Ectodermal cell (in vitro differentiated cells): ENCODE results near the gene CEP78.
"Not testable (repeated sequence)": the region's sequence is repeated elsewhere in the genome, so short reads cannot be mapped to it uniquely, and the experiment has no call there.

ENCODE experiments used
- H3K27ac ChIP-seq: 2 replicates; pipeline ENCODE4 v1.7.0; 2013; ENCODE audit warnings: mild to moderate bottlenecking, low read depth, low read length; ENCODE audit not compliant: insufficient read depth, poor library complexity, severe bottlenecking
- H3K27me3 ChIP-seq: 2 replicates; pipeline ENCODE4 v1.7.0; 2013; ENCODE audit warnings: mild to moderate bottlenecking, low read length; ENCODE audit not compliant: insufficient read depth, control insufficient read depth, poor library complexity, severe bottlenecking
- H3K36me3 ChIP-seq: one replicate; pipeline ENCODE4 v1.7.0; 2013; ENCODE audit warnings: low read length; ENCODE audit not compliant: control insufficient read depth, insufficient read depth
- H3K4me1 ChIP-seq: one replicate; pipeline ENCODE4 v1.7.0; 2013; ENCODE audit warnings: low read length; ENCODE audit not compliant: control insufficient read depth, insufficient read depth
- H3K4me3 ChIP-seq: 2 replicates; pipeline ENCODE4 v1.7.0; 2013; ENCODE audit warnings: low read depth, low read length, control low read depth; ENCODE audit not compliant: insufficient read depth
- H3K9me3 ChIP-seq: 2 replicates; pipeline ENCODE4 v1.7.0; 2013; ENCODE audit warnings: mild to moderate bottlenecking, low read length, moderate library complexity; ENCODE audit not compliant: control insufficient read depth
- WGBS, 2 experiments: methylation state at CpG; one replicate each; pipeline ENCODE4 v1.1.7; 2013; ENCODE audit warnings: missing lambda C conversion rate in 2 of 2; 5-methylcytosine and 5-hydroxymethylcytosine counted together

CEP78 gene

GRCh38 chr9:78278801-78279200 is 42.9 kb downstream of the CEP78 start:
- Histone ChIP-seq H3K4me3 (no peak overlapping the region), H3K36me3 (peaks cover under 1% of the 10 kb centered on the region), H3K4me1 (no peaks in the 10 kb centered on the region), H3K27me3 (no peaks in the 10 kb centered on the region), H3K9me3 (no peaks in the 10 kb centered on the region), H3K27ac (no peak overlapping the region)
- 90% methylated on average over 1 of the region's 1 CpG; no CpG with 5 or more reads in 1 of the 2 experiments for WGBS, 2 experiments

DNA sequence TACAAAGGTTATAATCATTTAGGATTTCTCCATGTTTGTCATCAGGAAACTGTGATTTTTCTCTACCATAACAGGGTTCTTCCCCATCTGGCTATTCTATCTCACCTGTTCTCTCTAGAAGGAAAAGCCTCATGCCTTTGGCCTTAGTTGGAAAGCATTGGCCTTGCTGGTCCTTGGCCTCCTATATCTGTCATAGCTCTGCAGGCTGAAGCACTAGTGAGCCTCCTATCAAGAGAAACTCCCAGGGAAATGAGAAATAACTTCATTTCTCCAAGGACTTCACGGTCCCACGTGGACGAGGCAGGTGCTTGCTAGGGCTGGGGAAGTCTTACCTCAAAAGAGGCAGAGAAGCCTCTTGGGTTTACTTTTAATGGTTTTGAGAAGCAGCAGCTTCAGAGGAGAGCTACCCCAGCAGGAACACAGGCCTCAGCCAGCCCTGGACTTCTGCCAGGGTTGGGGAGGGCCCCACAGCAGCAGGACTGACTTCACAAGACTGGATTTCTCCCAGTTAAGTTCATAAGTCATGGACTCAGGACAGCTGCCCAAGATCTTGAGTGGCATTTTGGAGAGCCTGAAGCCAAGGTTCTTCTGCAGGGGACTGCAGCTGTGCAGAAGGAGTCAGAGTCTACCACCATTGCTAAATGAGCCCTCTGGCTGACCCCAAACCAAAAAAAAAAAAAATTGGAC is 45.2 kb downstream of the CEP78 start:
- no peak overlapping the region for H3K27ac ChIP-seq
- 92 to 95% methylated on average over 3 of the region's 3 CpGs for WGBS, 2 experiments

GRCh38 chr9:78284181-78284580 is 48.3 kb downstream of the CEP78 start:
- 88 to 89% methylated on average over 4 of the region's 4 CpGs for WGBS, 2 experiments

More for the DNA sequence above, 45.2 kb downstream of the CEP78 start:
- no peaks in the 10 kb centered on the region for H3K36me3 ChIP-seq
- no peak overlapping the region for H3K4me3 ChIP-seq
- no peaks in the 10 kb centered on the region for H3K9me3 ChIP-seq
- no peaks in the 10 kb centered on the region for H3K4me1 ChIP-seq
- no peaks in the 10 kb centered on the region for H3K27me3 ChIP-seq

DNA sequence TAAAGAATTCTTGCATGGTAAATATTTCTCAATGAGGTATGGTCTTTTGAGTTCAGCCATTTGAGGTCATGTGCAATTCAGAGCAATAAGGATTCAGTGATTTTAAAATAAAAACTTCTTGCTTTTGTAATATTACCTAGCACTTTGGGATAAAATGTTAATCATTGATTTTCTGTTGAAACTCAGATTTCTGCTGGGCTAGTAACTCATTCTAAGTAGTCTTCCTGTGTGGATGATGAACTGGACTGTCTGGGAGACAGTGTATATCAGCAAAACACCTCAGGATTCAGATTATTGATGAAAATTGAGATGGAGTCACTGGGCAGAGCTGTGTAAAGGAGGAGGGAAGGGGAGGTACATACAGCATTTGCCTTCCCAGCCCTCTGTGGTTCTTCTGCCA is 50.2 kb downstream of the CEP78 start:
- Histone ChIP-seq H3K27ac (no peak overlapping the region), H3K4me3 (no peak overlapping the region), H3K4me1 (no peaks in the 10 kb centered on the region), H3K9me3 (no peaks in the 10 kb centered on the region), H3K27me3 (no peaks in the 10 kb centered on the region), H3K36me3 (no peaks in the 10 kb centered on the region)

More at GRCh38 chr9:78284181-78284580, 48.3 kb downstream of the CEP78 start:
- not testable (repeated sequence) for H3K27ac ChIP-seq, H3K9me3 ChIP-seq, H3K36me3 ChIP-seq, H3K4me3 ChIP-seq, H3K4me1 ChIP-seq, H3K27me3 ChIP-seq

GRCh38 chr9:78286946-78287388 is 51.1 kb downstream of the CEP78 start:
- no peaks in the 10 kb centered on the region for H3K9me3 ChIP-seq
- peaks cover 3% of the 10 kb centered on the region for H3K4me1 ChIP-seq
- H3K4me3 ChIP-seq, result no peak overlapping the region
- 96% methylated on average over 6 of the region's 6 CpGs for WGBS, 2 experiments
- no peaks in the 10 kb centered on the region for H3K27me3 ChIP-seq
- no peaks in the 10 kb centered on the region for H3K36me3 ChIP-seq
- no peak overlapping the region for H3K27ac ChIP-seq

- Histone ChIP-seq H3K36me3 (no peaks in the 10 kb centered on the region), H3K27me3 (no peaks in the 10 kb centered on the region), H3K9me3 (no peaks in the 10 kb centered on the region), H3K4me3 (no peak overlapping the region), H3K27ac (no peak overlapping the region), H3K4me1 (peaks cover 3% of the 10 kb centered on the region)
- 81 to 84% methylated on average over 8 of the region's 8 CpGs for WGBS, 2 experiments
Observed at GRCh38 chr9:78288214-78288892, 52.5 kb downstream of the CEP78 start.

- no peaks in the 10 kb centered on the region for H3K9me3 ChIP-seq
- H3K36me3 ChIP-seq, result no peaks in the 10 kb centered on the region
- no peak overlapping the region for H3K4me3 ChIP-seq
- peaks cover 3% of the 10 kb centered on the region for H3K4me1 ChIP-seq
- 100% methylated on average over 1 of the region's 1 CpG; no CpG with 5 or more reads in 1 of the 2 experiments for WGBS, 2 experiments
- H3K27me3 ChIP-seq, result no peaks in the 10 kb centered on the region
- no peak overlapping the region for H3K27ac ChIP-seq
Observed at GRCh38 chr9:78289474-78289873, 53.6 kb downstream of the CEP78 start.

DNA sequence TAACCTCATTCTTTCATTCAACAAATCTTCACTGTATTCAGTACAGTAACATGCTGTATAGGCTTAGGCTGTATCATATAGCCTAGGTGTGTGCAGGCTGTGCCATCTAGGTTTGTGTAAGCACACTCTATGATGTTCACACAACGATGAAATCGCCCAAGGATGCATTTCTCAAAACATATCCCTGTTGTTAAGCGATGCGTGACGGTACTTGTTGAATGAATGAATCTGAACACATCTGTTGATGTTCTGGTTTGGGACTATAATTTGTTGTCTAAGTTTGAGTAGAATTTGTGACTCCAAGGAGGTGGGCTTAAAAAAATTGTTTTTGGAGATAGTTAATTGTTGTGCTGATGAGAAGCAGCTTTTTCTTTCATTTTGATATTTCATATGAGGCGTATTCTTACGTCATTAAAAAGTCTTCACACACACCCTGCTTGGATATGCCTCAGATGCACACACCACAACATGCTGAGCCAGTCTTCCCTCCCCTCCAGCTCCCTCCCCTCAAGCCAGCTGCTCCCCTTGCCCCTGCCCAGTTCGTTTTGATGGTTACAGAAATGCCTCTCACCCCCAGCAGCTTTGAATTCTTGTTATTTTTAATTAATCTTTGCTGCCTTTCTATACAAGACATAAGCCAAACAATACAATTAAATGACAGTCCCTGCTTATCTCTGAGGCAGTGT is 55.5 kb downstream of the CEP78 start:
- Histone ChIP-seq H3K27me3 (no peaks in the 10 kb centered on the region), H3K4me1 (peaks cover 20% of the 10 kb centered on the region), H3K4me3 (no peak overlapping the region), H3K27ac (no peak overlapping the region), H3K36me3 (no peaks in the 10 kb centered on the region), H3K9me3 (no peaks in the 10 kb centered on the region)
- 90% methylated on average over 8 of the region's 8 CpGs for WGBS, 2 experiments

DNA sequence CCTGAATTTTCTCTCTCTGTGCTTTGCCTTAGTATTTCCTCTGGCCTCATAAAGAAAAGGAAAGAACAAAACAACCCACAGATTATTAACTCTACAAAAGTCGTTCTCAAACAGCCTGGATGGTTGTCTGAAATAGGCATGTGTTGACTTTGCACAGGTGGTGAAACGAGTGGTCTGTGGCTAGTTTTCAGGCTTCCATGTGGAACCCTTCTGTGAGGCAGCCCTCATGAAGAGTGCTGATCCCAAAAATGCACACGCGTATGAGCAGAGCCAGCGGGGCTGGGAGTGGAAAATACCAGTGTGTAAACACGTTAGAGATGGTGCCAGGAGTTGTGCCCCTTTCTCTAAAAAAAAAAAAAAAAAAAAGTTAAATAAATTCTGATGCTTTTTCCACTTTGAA is 56.2 kb downstream of the CEP78 start:
- WGBS, 2 experiments, result 90 to 92% methylated on average over 6 of the region's 6 CpGs
- no peaks in the 10 kb centered on the region for H3K36me3 ChIP-seq
- no peaks in the 10 kb centered on the region for H3K27me3 ChIP-seq
- no peak overlapping the region for H3K27ac ChIP-seq
- no peaks in the 10 kb centered on the region for H3K9me3 ChIP-seq
- H3K4me1 ChIP-seq, result peaks cover 21% of the 10 kb centered on the region
- H3K4me3 ChIP-seq, result no peak overlapping the region
